ENCODE data around the gene PRR5L.

The PRR5L gene

DNA sequence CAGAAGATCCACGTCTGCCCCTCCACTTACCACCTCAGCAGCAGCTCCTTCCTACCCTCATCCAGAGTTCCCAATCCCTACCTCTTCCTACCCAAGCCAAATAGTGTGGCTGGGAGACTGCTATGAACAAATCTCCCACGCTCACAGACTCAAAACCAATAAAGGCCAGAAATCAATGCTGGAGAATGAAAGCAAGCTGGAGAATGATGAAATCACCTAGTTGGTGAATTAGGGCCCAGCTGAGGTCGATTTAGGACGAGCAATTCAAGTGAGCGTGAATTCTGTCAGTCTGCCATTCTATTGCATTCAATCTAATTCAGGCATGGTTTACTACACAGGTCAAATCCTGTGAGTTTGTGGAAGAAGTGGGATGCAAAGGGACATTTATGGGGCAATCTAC lies 29.3 kb upstream of the PRR5L start:
- DNase-seq (ENCODE audit: low spot score), result no peak
- TF ChIP-seq, protein P1, sequence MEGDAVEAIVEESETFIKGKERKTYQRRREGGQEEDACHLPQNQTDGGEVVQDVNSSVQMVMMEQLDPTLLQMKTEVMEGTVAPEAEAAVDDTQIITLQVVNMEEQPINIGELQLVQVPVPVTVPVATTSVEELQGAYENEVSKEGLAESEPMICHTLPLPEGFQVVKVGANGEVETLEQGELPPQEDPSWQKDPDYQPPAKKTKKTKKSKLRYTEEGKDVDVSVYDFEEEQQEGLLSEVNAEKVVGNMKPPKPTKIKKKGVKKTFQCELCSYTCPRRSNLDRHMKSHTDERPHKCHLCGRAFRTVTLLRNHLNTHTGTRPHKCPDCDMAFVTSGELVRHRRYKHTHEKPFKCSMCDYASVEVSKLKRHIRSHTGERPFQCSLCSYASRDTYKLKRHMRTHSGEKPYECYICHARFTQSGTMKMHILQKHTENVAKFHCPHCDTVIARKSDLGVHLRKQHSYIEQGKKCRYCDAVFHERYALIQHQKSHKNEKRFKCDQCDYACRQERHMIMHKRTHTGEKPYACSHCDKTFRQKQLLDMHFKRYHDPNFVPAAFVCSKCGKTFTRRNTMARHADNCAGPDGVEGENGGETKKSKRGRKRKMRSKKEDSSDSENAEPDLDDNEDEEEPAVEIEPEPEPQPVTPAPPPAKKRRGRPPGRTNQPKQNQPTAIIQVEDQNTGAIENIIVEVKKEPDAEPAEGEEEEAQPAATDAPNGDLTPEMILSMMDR (IDR thresholded peaks at IDR 0.05; ENCODE audit: extremely low read depth, missing control alignments), result no peak

DNA sequence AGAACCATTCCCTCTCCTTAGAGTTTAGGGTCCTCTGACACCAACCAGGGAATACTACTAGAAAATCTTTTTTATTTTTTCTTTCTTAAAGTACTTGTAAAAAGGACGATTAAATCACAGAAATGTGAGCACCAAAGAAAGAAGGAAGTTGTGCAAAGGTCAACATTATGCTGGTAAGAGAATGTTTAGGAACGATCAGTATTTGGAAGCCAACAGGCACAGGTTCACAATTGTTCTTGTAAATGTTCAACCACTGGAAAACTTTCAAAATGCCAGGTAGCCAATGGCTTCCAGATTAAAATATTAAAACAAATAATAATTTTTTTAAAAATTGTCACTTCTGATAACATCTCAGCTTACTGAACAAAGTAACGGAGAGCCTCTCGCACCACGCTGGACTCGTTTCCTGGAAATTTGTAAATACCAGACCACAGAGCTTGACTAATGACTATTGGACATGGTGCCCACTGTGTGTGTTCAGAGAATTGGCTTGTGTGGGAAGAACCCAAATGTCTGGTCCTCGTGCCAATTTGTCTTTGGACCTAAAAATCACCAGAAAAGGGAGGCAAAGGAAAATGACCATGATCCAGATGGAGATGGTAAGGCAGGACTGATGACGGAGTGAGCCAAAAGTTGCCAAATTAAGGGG lies 27.6 kb upstream of the PRR5L start:
- TF ChIP-seq, protein P1 (IDR thresholded peaks at IDR 0.05; ENCODE audit: extremely low read depth, missing control alignments), result no peak
- DNase-seq (ENCODE audit: low spot score), result no peak

DNA sequence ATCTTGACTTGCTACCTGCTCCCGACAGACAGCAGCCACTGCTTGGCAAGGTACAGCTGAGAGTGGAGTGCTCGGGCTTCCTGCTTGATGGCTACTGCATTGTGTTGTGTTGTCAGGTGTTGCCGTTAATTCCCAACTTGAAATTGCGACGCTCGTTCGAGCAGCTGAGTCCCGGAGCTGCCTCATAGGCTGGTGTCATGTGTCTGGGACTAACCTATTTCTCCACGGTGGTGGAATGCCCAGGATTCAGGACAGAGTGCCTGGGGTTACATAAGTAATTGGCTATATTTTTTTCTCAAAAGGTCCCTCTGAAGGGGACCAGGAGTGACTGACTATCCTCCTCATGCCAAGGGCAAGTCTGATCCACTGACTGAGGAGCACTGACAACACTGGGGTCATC lies 25.4 kb upstream of the PRR5L start:
- no peak for DNase-seq (ENCODE audit: low spot score)
- TF ChIP-seq, protein P1 (IDR thresholded peaks at IDR 0.05; ENCODE audit: extremely low read depth, missing control alignments), result no peak

DNA sequence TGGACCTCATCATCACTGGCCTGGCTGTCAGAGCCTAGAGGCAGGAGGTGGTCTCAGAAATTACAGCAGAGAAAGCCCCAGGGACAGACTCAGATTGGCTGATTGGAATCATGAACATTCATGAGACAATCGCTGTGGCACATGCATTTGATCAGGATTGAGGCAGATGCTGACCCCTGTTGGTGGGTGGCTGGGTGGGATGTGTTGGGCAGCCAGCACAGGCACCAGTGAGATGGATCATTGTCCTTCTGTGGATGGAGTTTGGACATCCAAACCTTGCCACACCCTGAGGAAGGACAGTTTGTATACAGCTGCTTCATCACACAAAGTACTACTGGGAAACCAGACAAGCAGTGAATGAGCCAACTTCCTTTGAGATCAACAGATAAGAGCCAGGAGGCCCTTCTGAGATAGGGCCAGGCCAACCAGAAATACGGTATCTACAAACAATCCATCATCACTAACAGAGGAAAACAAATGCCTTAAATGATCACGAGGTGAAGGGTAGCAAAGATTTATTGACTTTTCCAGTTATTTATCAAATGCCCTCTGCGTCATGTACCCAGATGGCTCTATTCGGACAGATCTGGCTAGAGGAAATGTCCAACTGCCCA lies 24.2 kb upstream of the PRR5L start:
- TF ChIP-seq, protein P1 (IDR thresholded peaks at IDR 0.05; ENCODE audit: extremely low read depth, missing control alignments), result no peak
- DNase-seq (ENCODE audit: low spot score), result no peak

DNA sequence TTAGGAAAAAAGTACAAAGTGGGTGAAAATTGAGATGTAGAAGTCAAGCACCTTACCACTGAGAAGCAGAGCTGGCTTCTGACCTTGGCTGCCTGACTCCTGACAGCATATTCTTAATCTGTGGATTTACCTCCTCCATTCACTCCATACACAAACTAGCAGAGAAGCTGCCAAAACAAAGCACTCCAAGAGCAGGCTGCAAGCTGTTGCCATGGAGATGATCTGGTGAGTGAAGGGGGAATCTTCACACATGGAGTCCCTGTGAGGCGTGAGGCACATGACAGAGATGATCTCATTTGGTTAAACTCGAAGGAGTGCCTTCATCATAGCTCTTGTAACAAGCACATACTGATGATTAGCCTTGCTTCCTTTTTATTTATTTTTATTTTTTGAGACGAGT lies 23.0 kb upstream of the PRR5L start:
- TF ChIP-seq, protein P1 (IDR thresholded peaks at IDR 0.05; ENCODE audit: extremely low read depth, missing control alignments), result no peak
- DNase-seq (ENCODE audit: low spot score), result no peak

DNA sequence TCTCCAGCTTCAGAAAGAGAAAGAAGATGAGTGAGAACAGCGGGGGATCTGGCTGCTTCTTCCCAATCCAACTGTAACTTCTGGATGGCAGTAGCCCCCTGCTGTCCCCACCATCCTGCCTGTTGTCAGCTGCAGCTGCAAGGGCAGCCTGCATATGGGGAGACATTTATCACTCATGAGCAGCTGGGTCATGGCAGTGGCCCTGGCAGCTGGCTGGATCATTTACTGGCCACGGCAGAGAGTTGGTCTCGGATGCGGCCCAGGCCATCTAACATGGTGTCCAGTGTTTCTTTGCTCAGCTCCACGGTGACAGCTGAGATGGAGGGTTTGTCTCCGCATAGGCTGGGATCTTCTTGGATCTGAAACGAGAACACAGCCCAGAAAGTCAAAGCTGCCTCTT lies 21.7 kb upstream of the PRR5L start:
- DNase-seq (ENCODE audit: low spot score), result no peak
- TF ChIP-seq, protein P1 (IDR thresholded peaks at IDR 0.05; ENCODE audit: extremely low read depth, missing control alignments), result no peak

DNA sequence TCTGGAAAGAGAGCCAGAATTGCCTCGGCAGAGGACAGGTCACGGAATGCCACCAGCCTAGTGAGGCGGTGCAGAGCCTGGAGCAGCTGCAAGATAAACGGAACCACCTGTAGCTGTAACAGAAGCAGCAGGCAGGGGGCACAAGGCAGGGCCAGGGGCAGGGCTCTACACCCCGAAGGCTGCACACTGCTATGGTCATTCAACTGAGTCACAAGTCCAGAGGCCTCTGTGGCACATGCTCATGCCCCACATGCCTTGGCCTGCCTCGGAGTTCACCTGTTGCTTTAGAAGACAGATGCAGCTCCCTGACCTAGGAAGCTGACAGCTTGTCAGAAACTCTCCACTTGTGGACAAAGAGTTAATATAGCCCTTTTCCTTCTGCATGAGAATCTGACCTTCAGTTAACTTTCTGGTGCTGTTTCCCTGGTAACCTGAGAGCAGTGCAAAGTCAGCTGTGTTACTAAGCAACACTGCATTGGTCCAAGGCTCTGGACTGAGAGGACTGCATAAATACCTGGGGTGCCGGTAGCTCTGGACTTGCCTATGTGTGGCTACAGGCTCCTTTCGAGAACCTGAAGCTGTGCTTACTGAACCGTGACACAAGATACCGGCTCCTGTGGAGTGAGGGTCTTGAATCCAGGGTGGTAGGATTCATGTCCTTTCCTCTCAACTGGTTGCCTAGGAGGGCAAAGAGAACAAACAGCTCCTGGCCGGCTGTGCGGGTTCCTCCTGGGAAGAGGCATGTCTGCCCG lies 17.4 kb upstream of the PRR5L start:
- TF ChIP-seq, protein P1 (IDR thresholded peaks at IDR 0.05; ENCODE audit: extremely low read depth, missing control alignments), result no peak
- DNase-seq (ENCODE audit: low spot score), result no peak

All from GM20000 (cell line).